H9 (cell line): Measurements from ENCODE around the gene UPP1. TPM values are rescaled to one million over a fixed set of nuclear protein-coding genes. Genes with fewer than 3 reads are reported as not detected.

Experiments
- DNase-seq: peaks from one replicate; pipeline ENCODE4 v3.0.0-alpha.2; 2017
- H2AFZ ChIP-seq: one replicate; pipeline ENCODE4 v1.6.1; 2013; ENCODE audit warnings: mild to moderate bottlenecking, low read length, control low read depth, moderate library complexity
- H2AK5ac ChIP-seq: 2 replicates; pipeline ENCODE4 v1.6.1; 2013; ENCODE audit warnings: low read length, control low read depth, mixed read lengths; ENCODE audit not compliant: insufficient read length
- H2BK120ac ChIP-seq: one replicate; pipeline ENCODE4 v1.6.1; 2013; ENCODE audit warnings: low read depth, mild to moderate bottlenecking, low read length, control low read depth, inconsistent platforms; ENCODE audit not compliant: poor library complexity, severe bottlenecking
- H2BK12ac ChIP-seq: 2 replicates; pipeline ENCODE4 v1.6.1; 2013; ENCODE audit warnings: low read length, control low read depth, mixed read lengths, low read depth; ENCODE audit not compliant: insufficient read length
- H2BK15ac ChIP-seq: 2 replicates; pipeline ENCODE4 v1.6.1; 2013; ENCODE audit warnings: low read depth, low read length, control low read depth
- H2BK20ac ChIP-seq: one replicate; pipeline ENCODE4 v1.6.1; 2013; ENCODE audit warnings: low read depth, mild to moderate bottlenecking, low read length, control low read depth, inconsistent platforms; ENCODE audit not compliant: poor library complexity, severe bottlenecking
- H2BK5ac ChIP-seq: 2 replicates; pipeline ENCODE4 v1.6.1; 2013; ENCODE audit warnings: low read length, control low read depth, mixed read lengths; ENCODE audit not compliant: insufficient read length
- H3K14ac ChIP-seq: 2 replicates; pipeline ENCODE4 v1.6.1; 2013; ENCODE audit warnings: low read length, control low read depth; ENCODE audit not compliant: insufficient read depth
- H3K18ac ChIP-seq: 2 replicates; pipeline ENCODE4 v1.6.1; 2013; ENCODE audit warnings: low read depth, mild to moderate bottlenecking, mixed read lengths, low read length, control low read depth; ENCODE audit not compliant: insufficient read length
- H3K23ac ChIP-seq: 2 replicates; pipeline ENCODE4 v1.6.1; 2013; ENCODE audit warnings: low read length, control low read depth, mixed read lengths, low read depth; ENCODE audit not compliant: insufficient read length
- H3K23me2 ChIP-seq: 2 replicates; pipeline ENCODE4 v1.6.1; 2013; ENCODE audit warnings: low read depth, mild to moderate bottlenecking, mixed read lengths, low read length, control low read depth; ENCODE audit not compliant: insufficient read length, poor library complexity, severe bottlenecking
- H3K27ac ChIP-seq: 2 replicates; pipeline ENCODE4 v1.5.1; 2013; ENCODE audit warnings: low read length, control low read depth, mixed read lengths, low read depth; ENCODE audit not compliant: insufficient read length
- H3K27me3 ChIP-seq: 2 replicates; pipeline ENCODE4 v1.6.1; 2013; ENCODE audit warnings: low read length, control low read depth, inconsistent platforms; ENCODE audit not compliant: insufficient read depth
- H3K4ac ChIP-seq: 2 replicates; pipeline ENCODE4 v1.6.1; 2013; ENCODE audit warnings: low read depth, mild to moderate bottlenecking, control low read depth, inconsistent platforms, low read length, moderate library complexity
- H3K4me1 ChIP-seq: 2 replicates; pipeline ENCODE4 v1.6.1; 2013; ENCODE audit warnings: low read length, control low read depth, inconsistent platforms; ENCODE audit not compliant: insufficient read depth
- H3K4me2 ChIP-seq: 2 replicates; pipeline ENCODE4 v1.6.1; 2013; ENCODE audit warnings: low read length, control low read depth, mixed read lengths; ENCODE audit not compliant: insufficient read length, insufficient read depth
- H3K56ac ChIP-seq: 2 replicates; pipeline ENCODE4 v1.6.1; 2013; ENCODE audit warnings: low read depth, mild to moderate bottlenecking, mixed read lengths, low read length, control low read depth; ENCODE audit not compliant: insufficient read length
- H3K79me1 ChIP-seq: 2 replicates; pipeline ENCODE4 v1.6.1; 2013; ENCODE audit warnings: low read depth, mild to moderate bottlenecking, moderate library complexity, low read length, control low read depth, inconsistent platforms; ENCODE audit not compliant: insufficient read depth, poor library complexity, severe bottlenecking
- H3K79me2 ChIP-seq: 2 replicates; pipeline ENCODE4 v1.6.1; 2013; ENCODE audit warnings: low read length, control low read depth, inconsistent platforms; ENCODE audit not compliant: insufficient read depth
- H3K9ac ChIP-seq: 2 replicates; pipeline ENCODE4 v1.6.1; 2013; ENCODE audit warnings: low read length, control low read depth, mixed read lengths; ENCODE audit not compliant: insufficient read length; ENCODE audit errors: extremely low read depth
- H3K9me3 ChIP-seq: one replicate; pipeline ENCODE4 v1.6.1; 2013; ENCODE audit warnings: low read depth, low read length, inconsistent platforms; ENCODE audit not compliant: control insufficient read depth
- H3T11ph ChIP-seq: one replicate; pipeline ENCODE4 v1.6.1; 2013; ENCODE audit warnings: mild to moderate bottlenecking, low read length, control low read depth, inconsistent platforms
- H4K20me1 ChIP-seq: one replicate; pipeline ENCODE4 v1.6.1; 2013; ENCODE audit not compliant: control insufficient read depth, insufficient read length, insufficient read depth
- H4K5ac ChIP-seq: 2 replicates; pipeline ENCODE4 v1.6.1; 2013; ENCODE audit warnings: low read depth, mild to moderate bottlenecking, mixed read lengths, low read length, control low read depth; ENCODE audit not compliant: insufficient read length
- H4K8ac ChIP-seq: replicated peaks from 2 replicates; pipeline ENCODE4 v1.6.1; 2013; ENCODE audit warnings: low read length, control low read depth, mixed read lengths, low read depth; ENCODE audit not compliant: insufficient read length
- H4K91ac ChIP-seq: 2 replicates; pipeline ENCODE4 v1.6.1; 2013; ENCODE audit warnings: low read depth, mild to moderate bottlenecking, moderate library complexity, mixed read lengths, low read length, control low read depth; ENCODE audit not compliant: insufficient read length
- H3K27ac Mint-ChIP-seq, 3 experiments: 2 replicates in 2 of 3; 3 replicates in 1 of 3; pipeline ENCODE4 v1.8.0; 2020 to 2021; ENCODE audit warnings: mixed read lengths in 3 of 3, mild to moderate bottlenecking in 1 of 3, moderate library complexity in 1 of 3
- H3K27me3 Mint-ChIP-seq: 2 replicates; pipeline ENCODE4 v1.8.0; 2021; ENCODE audit warnings: low read depth, mild to moderate bottlenecking, moderate library complexity, mixed read lengths
- H3K36me3 Mint-ChIP-seq, 3 experiments: 2 replicates in 2 of 3; 3 replicates in 1 of 3; pipeline ENCODE4 v1.8.0; 2020 to 2021; ENCODE audit warnings: low read depth in 3 of 3, mixed read lengths in 3 of 3; ENCODE audit not compliant: insufficient read depth in 1 of 3
- H3K4me1 Mint-ChIP-seq, 2 experiments: 2 replicates each; pipeline ENCODE4 v1.8.0; 2020; ENCODE audit warnings: mixed read lengths in 2 of 2
- H3K4me3 Mint-ChIP-seq, 2 experiments: 2 replicates in 1 of 2; 3 replicates in 1 of 2; pipeline ENCODE4 v1.8.0; 2020 to 2021; ENCODE audit warnings: mild to moderate bottlenecking in 2 of 2, mixed read lengths in 2 of 2, moderate library complexity in 1 of 2
- H3K9me3 Mint-ChIP-seq, 2 experiments: 2 replicates in 1 of 2; 3 replicates in 1 of 2; pipeline ENCODE4 v1.8.0; 2020; ENCODE audit warnings: mild to moderate bottlenecking in 2 of 2, mixed read lengths in 2 of 2, moderate library complexity in 1 of 2
- CTCF ChIP-seq: fragments of 200-600 bp; sonication (generic); conservative IDR thresholded peaks from 3 replicates; pipeline ENCODE4 v1.8.0; 2021; ENCODE audit warnings: antibody characterized with exemption, mild to moderate bottlenecking
- total RNA-seq: library from RNA; stranded (reverse); gene quantifications from 2 replicates; pipeline ENCODE4 v1.2.1, GENCODE V29; 2021

UPP1 gene
- total RNA-seq, 1 experiment from 2014 or later: 34.2 TPM

GRCh38 chr7:48074204-48074654 lies 14.8 kb upstream of the UPP1 start:
- no peak overlapping the region for H2BK20ac ChIP-seq
- H3K27ac Mint-ChIP-seq: no peak overlapping the region

More at GRCh38 chr7:48074204-48074654, 14.8 kb upstream of the UPP1 start:
- Histone ChIP-seq H3K56ac (no peak overlapping the region), H3K27me3 (no peaks in the 10 kb centered on the region), H2BK15ac (no peak overlapping the region), H4K5ac (no peak overlapping the region), H3K79me1 (no peaks in the 10 kb centered on the region), H4K91ac (no peak overlapping the region), H4K20me1 (no peaks in the 10 kb centered on the region), H2AK5ac (no peak overlapping the region), H2BK120ac (no peak overlapping the region), H3K14ac (no peak overlapping the region), H3K4ac (no peak overlapping the region), H3K9me3 (no peaks in the 10 kb centered on the region), H3K79me2 (no peaks in the 10 kb centered on the region), H3K18ac (no peak overlapping the region), H3K4me1 (no peaks in the 10 kb centered on the region), H3K27ac (no peak overlapping the region), H2BK5ac (no peak overlapping the region), H3K23ac (no peak overlapping the region), H2BK12ac (no peak overlapping the region), H2AFZ (no peak overlapping the region), H3K23me2 (no peaks in the 10 kb centered on the region), H3T11ph (no peak overlapping the region), H4K8ac (no peak overlapping the region), H3K9ac (no peak overlapping the region), H3K4me2 (no peak overlapping the region)
- Mint-ChIP-seq H3K4me1 (no peaks in the 10 kb centered on the region), H3K36me3 (peaks cover 0 to 8% (median 0%) of the 10 kb centered on the region in 3 experiments; a peak in 3 of 7 replicates), H3K4me3 (no peak overlapping the region), H3K27me3 (no peaks in the 10 kb centered on the region), H3K9me3 (peaks cover 3 to 4% of the 10 kb centered on the region in 2 experiments; a peak in 3 of 5 replicates)
- no peak for TF ChIP-seq CTCF
- no peak for DNase-seq
